ENCODE measurements around the gene NOG. TPM values are rescaled to one million over a fixed set of nuclear protein-coding genes. Genes with fewer than 3 reads are reported as not detected.

Gene NOG
- total RNA-seq, 4 donors from 2014 or later = 0.81 to 1.4 (median 1.1) TPM; not detected in 1

GRCh38 chr17:56596691-56597494 is 3.4 kb downstream of the NOG start:
- intact Hi-C loops (cut with DNase I) = loop anchor here (5.0 kb wide), 1 partner anchor 65 kb away; no protein-coding TSS in a partner anchor
- Histone ChIP-seq H3K27me3 (no peaks in the 10 kb centered on the region), H3K27ac (no peak overlapping the region), H3K9me3 (no peaks in the 10 kb centered on the region), H3K4me3 (replicated peaks in 1 of 3) (peak overlapping the region in 2 of 3 donors; percentile 24 to 31), H3K36me3 (no peaks in the 10 kb centered on the region), H3K4me1 (peaks cover 40 to 42% of the 10 kb centered on the region in 2 donors)
- no peak for DNase-seq
- TF ChIP-seq POLR2A (IDR thresholded peaks at IDR 0.05) = no peak
- TF ChIP-seq, protein P1, sequence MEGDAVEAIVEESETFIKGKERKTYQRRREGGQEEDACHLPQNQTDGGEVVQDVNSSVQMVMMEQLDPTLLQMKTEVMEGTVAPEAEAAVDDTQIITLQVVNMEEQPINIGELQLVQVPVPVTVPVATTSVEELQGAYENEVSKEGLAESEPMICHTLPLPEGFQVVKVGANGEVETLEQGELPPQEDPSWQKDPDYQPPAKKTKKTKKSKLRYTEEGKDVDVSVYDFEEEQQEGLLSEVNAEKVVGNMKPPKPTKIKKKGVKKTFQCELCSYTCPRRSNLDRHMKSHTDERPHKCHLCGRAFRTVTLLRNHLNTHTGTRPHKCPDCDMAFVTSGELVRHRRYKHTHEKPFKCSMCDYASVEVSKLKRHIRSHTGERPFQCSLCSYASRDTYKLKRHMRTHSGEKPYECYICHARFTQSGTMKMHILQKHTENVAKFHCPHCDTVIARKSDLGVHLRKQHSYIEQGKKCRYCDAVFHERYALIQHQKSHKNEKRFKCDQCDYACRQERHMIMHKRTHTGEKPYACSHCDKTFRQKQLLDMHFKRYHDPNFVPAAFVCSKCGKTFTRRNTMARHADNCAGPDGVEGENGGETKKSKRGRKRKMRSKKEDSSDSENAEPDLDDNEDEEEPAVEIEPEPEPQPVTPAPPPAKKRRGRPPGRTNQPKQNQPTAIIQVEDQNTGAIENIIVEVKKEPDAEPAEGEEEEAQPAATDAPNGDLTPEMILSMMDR (IDR thresholded peaks at IDR 0.05) = no peak
- WGBS, 2 donors = 1% methylated on average over 34 to 39 of the region's 40 CpGs

DNA sequence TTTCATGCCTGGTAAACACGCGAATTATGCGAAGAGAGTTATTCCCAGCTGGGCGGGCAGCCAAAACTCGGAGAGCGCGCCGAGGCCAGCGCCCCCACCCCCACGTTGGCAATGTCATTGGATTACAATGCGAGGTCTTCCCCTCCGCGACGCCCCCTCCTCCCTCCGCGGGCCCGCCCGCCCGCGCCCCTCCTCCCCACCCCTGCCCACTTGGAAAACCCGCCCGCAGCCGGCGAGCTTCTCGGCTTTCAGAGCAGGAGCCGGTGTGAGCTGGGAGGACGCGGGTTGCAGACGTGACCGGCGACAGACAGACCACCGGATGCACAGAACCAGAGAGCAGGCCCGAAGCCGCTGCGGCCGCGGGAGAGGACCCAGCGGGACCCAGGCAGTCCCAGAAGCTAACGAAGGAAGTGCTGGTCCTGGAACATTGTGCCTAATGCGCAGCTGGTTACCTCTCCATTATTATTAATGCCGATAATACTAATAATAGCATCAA is 4.0 kb downstream of the NOG start:
- peak; percentile 27 to 35 for DNase-seq
- TF ChIP-seq POLR2A (IDR thresholded peaks at IDR 0.05) = no peak
- TF ChIP-seq, protein P1 (IDR thresholded peaks at IDR 0.05) = no peak
- H3K27me3 ChIP-seq = no peaks in the 10 kb centered on the region
- H3K36me3 ChIP-seq = no peaks in the 10 kb centered on the region
- WGBS, 2 donors = 4 to 5% methylated on average over 15 to 16 of the region's 41 CpGs
- H3K27ac ChIP-seq = no peak overlapping the region
- H3K9me3 ChIP-seq = no peaks in the 10 kb centered on the region
- intact Hi-C loops (cut with DNase I) = loop anchor here (5.0 kb wide), 1 partner anchor 65 kb away; no protein-coding TSS in a partner anchor
- H3K4me3 ChIP-seq (replicated peaks in 1 of 3) = peak overlapping the region in 1 of 3 donors; percentile 31
- H3K4me1 ChIP-seq = peaks cover 37 to 40% of the 10 kb centered on the region in 2 donors

- H3K27ac ChIP-seq = no peak overlapping the region
- no peak for TF ChIP-seq POLR2A (IDR thresholded peaks at IDR 0.05)
- TF ChIP-seq, protein P1 (IDR thresholded peaks at IDR 0.05) = no peak
- intact Hi-C loops (cut with DNase I) = loop anchor here (5.0 kb wide), 1 partner anchor 64 kb away; no protein-coding TSS in a partner anchor
- H3K4me3 ChIP-seq (replicated peaks in 1 of 3) = no peak overlapping the region
- H3K9me3 ChIP-seq = no peaks in the 10 kb centered on the region
- 76 to 81% methylated on average over 5 of the region's 5 CpGs for WGBS, 2 donors
- no peak for DNase-seq
- H3K36me3 ChIP-seq = no peaks in the 10 kb centered on the region
- peaks cover 32 to 35% of the 10 kb centered on the region in 2 donors for H3K4me1 ChIP-seq
- no peaks in the 10 kb centered on the region for H3K27me3 ChIP-seq
Observed at GRCh38 chr17:56598466-56598865, 5.0 kb downstream of the NOG start.

DNA sequence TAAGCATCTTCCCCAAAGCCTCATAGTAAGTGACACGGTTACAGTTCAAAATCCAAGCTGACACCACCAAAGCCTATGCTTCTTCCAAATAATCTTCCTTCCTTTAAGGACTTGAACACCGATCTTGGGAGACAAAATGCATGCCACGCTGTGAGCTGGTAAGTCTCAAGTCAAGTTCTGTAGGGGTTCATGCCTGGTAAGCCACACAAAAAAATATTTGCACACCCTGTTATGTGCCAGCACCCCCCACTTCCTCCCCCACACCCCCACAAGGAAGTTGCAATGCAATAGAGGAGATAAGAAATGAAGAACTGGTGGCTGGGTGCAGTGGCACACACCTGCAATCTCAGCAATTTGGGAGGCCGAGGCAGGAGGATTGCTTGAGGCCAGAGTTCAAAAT is 5.6 kb downstream of the NOG start:
- TF ChIP-seq, protein P1 (IDR thresholded peaks at IDR 0.05) = no peak
- TF ChIP-seq POLR2A (IDR thresholded peaks at IDR 0.05) = no peak
- Histone ChIP-seq H3K4me1 (peaks cover 31% of the 10 kb centered on the region in 2 donors), H3K27me3 (no peaks in the 10 kb centered on the region), H3K4me3 (replicated peaks in 1 of 3) (no peak overlapping the region), H3K27ac (no peak overlapping the region), H3K36me3 (no peaks in the 10 kb centered on the region), H3K9me3 (no peaks in the 10 kb centered on the region)
- WGBS, 2 donors = 89 to 97% methylated on average over 4 of the region's 4 CpGs
- no peak for DNase-seq
- intact Hi-C loops (cut with DNase I) = loop anchor here (5.0 kb wide), 1 partner anchor 63 kb away; no protein-coding TSS in a partner anchor

GRCh38 chr17:56599566-56599965 is 6.1 kb downstream of the NOG start:
- Histone ChIP-seq H3K36me3 (no peaks in the 10 kb centered on the region), H3K4me1 (peaks cover 27% of the 10 kb centered on the region in 2 donors), H3K27me3 (no peaks in the 10 kb centered on the region), H3K4me3 (replicated peaks in 1 of 3) (no peak overlapping the region), H3K9me3 (no peaks in the 10 kb centered on the region), H3K27ac (no peak overlapping the region)
- DNase-seq = no peak
- intact Hi-C loops (cut with DNase I) = loop anchor here (5.0 kb wide), 1 partner anchor 63 kb away; no protein-coding TSS in a partner anchor
- WGBS, 2 donors = 94 to 100% methylated on average over 1 of the region's 1 CpG
- TF ChIP-seq POLR2A (IDR thresholded peaks at IDR 0.05) = no peak
- TF ChIP-seq, protein P1 (IDR thresholded peaks at IDR 0.05) = no peak
